DOHH2 (cell line): Measurements from ENCODE around the gene RAB27B.

ENCODE experiments used
- H3F3A ChIP-seq: fragments of 200-600 bp; sonication (generic), shearing (Covaris generic); 2 replicates; pipeline ENCODE4 v1.6.0; 2016; ENCODE audit warnings: antibody characterized with exemption, mild to moderate bottlenecking; ENCODE audit not compliant: control insufficient read depth, insufficient read depth
- H3K27ac ChIP-seq: fragments of 200-600 bp; sonication (generic); 2 replicates; pipeline ENCODE4 v1.5.1; 2014; ENCODE audit warnings: low read depth, mild to moderate bottlenecking, low read length, moderate library complexity
- H3K27me3 ChIP-seq: fragments of 200-600 bp; sonication (generic); 2 replicates; pipeline ENCODE4 v1.6.1; 2014; ENCODE audit warnings: mild to moderate bottlenecking, low read length, mixed read lengths; ENCODE audit not compliant: control insufficient read depth
- H3K36me3 ChIP-seq: fragments of 200-600 bp; sonication (generic); 2 replicates; pipeline ENCODE4 v1.6.1; 2014; ENCODE audit warnings: mild to moderate bottlenecking, low read length, moderate library complexity, mixed read lengths; ENCODE audit not compliant: control insufficient read depth
- H3K4me1 ChIP-seq: fragments of 200-600 bp; sonication (generic); 2 replicates; pipeline ENCODE4 v1.6.1; 2014; ENCODE audit warnings: mild to moderate bottlenecking, low read length, mixed read lengths; ENCODE audit not compliant: control insufficient read depth
- H3K4me2 ChIP-seq: fragments of 200-600 bp; sonication (generic); 2 replicates; pipeline ENCODE4 v1.6.0; 2014; ENCODE audit warnings: mild to moderate bottlenecking, low read length, moderate library complexity
- H3K4me3 ChIP-seq: fragments of 200-600 bp; sonication (generic); 2 replicates; pipeline ENCODE4 v1.5.1; 2014; ENCODE audit warnings: mild to moderate bottlenecking, low read length, mixed read lengths
- H3K79me2 ChIP-seq: fragments of 200-600 bp; sonication (generic); 2 replicates; pipeline ENCODE4 v1.6.1; 2014; ENCODE audit warnings: mild to moderate bottlenecking, low read length, mixed read lengths; ENCODE audit not compliant: control insufficient read depth
- H3K9me2 ChIP-seq: fragments of 200-600 bp; sonication (generic); replicated peaks from 2 replicates; pipeline ENCODE4 v1.6.1; 2014; ENCODE audit warnings: mild to moderate bottlenecking, low read length, mixed read lengths; ENCODE audit not compliant: control insufficient read depth
- H3K9me3 ChIP-seq: fragments of 200-600 bp; sonication (generic); 2 replicates; pipeline ENCODE4 v1.6.1; 2014; ENCODE audit warnings: antibody characterized with exemption, low read length, mixed read lengths; ENCODE audit not compliant: control insufficient read depth, insufficient read depth
- H4K20me1 ChIP-seq: fragments of 200-600 bp; sonication (generic); 2 replicates; pipeline ENCODE4 v1.6.0; 2014; ENCODE audit warnings: low read depth, mild to moderate bottlenecking, antibody characterized with exemption, low read length, moderate library complexity; ENCODE audit not compliant: control insufficient read depth, insufficient read depth
- CTCF ChIP-seq: fragments of 200-600 bp; sonication (generic); IDR thresholded peaks from one replicate; pipeline ENCODE4 v1.5.1; 2014; ENCODE audit warnings: antibody characterized with exemption, mild to moderate bottlenecking, low read depth, low read length; ENCODE audit not compliant: poor library complexity, severe bottlenecking
- EZH2phosphoT487 ChIP-seq: fragments of 200-600 bp; sonication (generic); IDR thresholded peaks from 2 replicates; pipeline ENCODE4 v1.6.1; 2017; ENCODE audit warnings: borderline replicate concordance, mild to moderate bottlenecking, antibody characterized with exemption, low read length, moderate library complexity, mixed read lengths

Gene RAB27B

GRCh38 chr18:54857499-54857898, 29.2 kb downstream of the RAB27B start:
- TF ChIP-seq EZH2phosphoT487 (no peak), CTCF (no peak)
- Histone ChIP-seq H3K27me3 (no peaks in the 10 kb centered on the region), H3K9me3 (no peaks in the 10 kb centered on the region; the same call in 1 of the 2 replicates)

GRCh38 chr18:54859667-54860421, 31.6 kb downstream of the RAB27B start:
- no peak overlapping the region for H3K4me2 ChIP-seq
- H3K27ac ChIP-seq = no peak overlapping the region
- no peak overlapping the region for H3K4me3 ChIP-seq
- no peaks in the 10 kb centered on the region for H3F3A ChIP-seq
- no peaks in the 10 kb centered on the region; the same call in 1 of the 2 replicates for H3K9me3 ChIP-seq
- no peaks in the 10 kb centered on the region for H3K9me2 ChIP-seq
- no peaks in the 10 kb centered on the region for H4K20me1 ChIP-seq
- TF ChIP-seq CTCF (no peak), EZH2phosphoT487 (no peak)
- no peaks in the 10 kb centered on the region for H3K36me3 ChIP-seq
- no peaks in the 10 kb centered on the region for H3K27me3 ChIP-seq
- no peaks in the 10 kb centered on the region for H3K79me2 ChIP-seq
- no peaks in the 10 kb centered on the region for H3K4me1 ChIP-seq

More at GRCh38 chr18:54857499-54857898, 29.2 kb downstream of the RAB27B start:
- Histone ChIP-seq H3K36me3 (no peaks in the 10 kb centered on the region), H3F3A (no peaks in the 10 kb centered on the region), H4K20me1 (no peaks in the 10 kb centered on the region), H3K79me2 (no peaks in the 10 kb centered on the region), H3K4me1 (no peaks in the 10 kb centered on the region), H3K9me2 (no peaks in the 10 kb centered on the region), H3K4me3 (no peak overlapping the region), H3K27ac (no peak overlapping the region), H3K4me2 (no peak overlapping the region)

DNA sequence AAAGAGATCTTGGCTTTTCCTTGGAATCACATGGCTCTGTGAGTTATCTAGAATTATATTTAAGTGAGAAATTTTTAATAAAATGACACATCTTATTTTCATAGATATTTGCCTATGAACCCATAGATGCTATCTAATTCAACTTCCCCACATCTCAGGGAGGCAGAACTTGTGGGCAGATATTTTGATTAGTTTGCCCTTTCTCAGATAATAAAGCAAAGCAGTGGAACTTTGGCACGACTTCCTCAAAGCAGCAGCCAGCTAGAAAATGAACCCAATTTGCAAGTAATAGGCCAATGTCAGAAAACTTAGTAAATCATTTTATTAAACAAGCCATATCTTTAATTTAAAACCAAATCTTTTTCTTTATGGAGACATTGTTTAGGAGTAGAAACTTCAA, 32.7 kb downstream of the RAB27B start:
- TF ChIP-seq EZH2phosphoT487 (no peak), CTCF (no peak)
- no peak overlapping the region for H3K4me2 ChIP-seq
- no peaks in the 10 kb centered on the region for H3F3A ChIP-seq
- H4K20me1 ChIP-seq = no peaks in the 10 kb centered on the region
- H3K36me3 ChIP-seq = no peaks in the 10 kb centered on the region
- no peaks in the 10 kb centered on the region for H3K27me3 ChIP-seq
- no peaks in the 10 kb centered on the region for H3K4me1 ChIP-seq
- H3K4me3 ChIP-seq = no peak overlapping the region
- no peak overlapping the region for H3K27ac ChIP-seq
- H3K9me2 ChIP-seq = no peaks in the 10 kb centered on the region
- H3K9me3 ChIP-seq = no peaks in the 10 kb centered on the region
- H3K79me2 ChIP-seq = no peaks in the 10 kb centered on the region
